Endothelial cell of umbilical vein (primary cell): ENCODE measurements around the gene MPC2.

Experiments
- CTCF ChIP-seq, 2 donors: IDR thresholded peaks; 1 replicate in 1 of 2; 2 replicates in 1 of 2; pipeline ENCODE4 v1.5.1; 2011; ENCODE audit warnings: low read length in 2 of 2, mild to moderate bottlenecking in 2 of 2, moderate library complexity in 2 of 2, control low read depth in 1 of 2, inconsistent platforms in 1 of 2, low read depth in 1 of 2; ENCODE audit not compliant: insufficient read depth in 1 of 2; ENCODE audit errors: extremely low read depth in 1 of 2
- EZH2 ChIP-seq: IDR thresholded peaks from 2 replicates; pipeline ENCODE4 v1.6.1; 2012; ENCODE audit warnings: borderline replicate concordance, low read depth, mild to moderate bottlenecking, moderate library complexity, low read length, inconsistent platforms; ENCODE audit not compliant: severe bottlenecking
- GATA2 ChIP-seq: IDR thresholded peaks from 2 replicates; pipeline ENCODE4 v1.7.0; 2011; ENCODE audit warnings: low read depth, mild to moderate bottlenecking, moderate library complexity, mixed read lengths, low read length; ENCODE audit not compliant: insufficient read length, insufficient read depth
- JUN ChIP-seq: IDR thresholded peaks from 2 replicates; pipeline ENCODE4 v1.6.1; 2011; ENCODE audit warnings: borderline replicate concordance, low read depth; ENCODE audit not compliant: insufficient read length, insufficient read depth
- POLR2A ChIP-seq: IDR thresholded peaks from 2 replicates; pipeline ENCODE4 v1.6.1; 2012; ENCODE audit warnings: low read depth, mild to moderate bottlenecking, control low read depth, low read length
- POLR2AphosphoS5 ChIP-seq: IDR thresholded peaks from 2 replicates; pipeline ENCODE4 v1.6.1; 2012; ENCODE audit warnings: low read depth, mild to moderate bottlenecking, control low read depth, low read length, moderate library complexity; ENCODE audit not compliant: insufficient read depth
- TF ChIP-seq, protein P1 (sequence below): IDR thresholded peaks from 2 replicates; pipeline ENCODE4 v1.6.1; 2011; ENCODE audit not compliant: insufficient read depth, insufficient read length

- TF ChIP-seq JUN, result no peak
- no peak for TF ChIP-seq CTCF (IDR thresholded peaks at IDR 0.05; ENCODE audit: extremely low read depth in 1 of 2, insufficient read depth in 1 of 2, low read depth in 1 of 2, low read length in 2 of 2)
- TF ChIP-seq EZH2, result no peak
- no peak for TF ChIP-seq POLR2A
- TF ChIP-seq GATA2, result no peak
- no peak for TF ChIP-seq POLR2AphosphoS5
- TF ChIP-seq, protein P1, sequence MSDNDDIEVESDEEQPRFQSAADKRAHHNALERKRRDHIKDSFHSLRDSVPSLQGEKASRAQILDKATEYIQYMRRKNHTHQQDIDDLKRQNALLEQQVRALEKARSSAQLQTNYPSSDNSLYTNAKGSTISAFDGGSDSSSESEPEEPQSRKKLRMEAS, result no peak
Observed at GRCh38 chr1:167881069-167881468, 55.8 kb downstream of the MPC2 start.
